NCI-H2196 treated with DMSO at 0.1 percent for 48 hours (cell line): Measurements from ENCODE around the gene KRTAP19-8.

ENCODE experiments used
- DNase-seq: peaks from one replicate; lab custom pipeline; 2025; ENCODE audit not compliant: unreplicated experiment; lab: John Stamatoyannopoulos, UW

The KRTAP19-8 gene, protein sequence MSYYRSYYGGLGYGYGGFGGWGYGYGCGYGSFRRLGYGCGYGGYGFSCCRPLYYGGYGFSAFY

DNA sequence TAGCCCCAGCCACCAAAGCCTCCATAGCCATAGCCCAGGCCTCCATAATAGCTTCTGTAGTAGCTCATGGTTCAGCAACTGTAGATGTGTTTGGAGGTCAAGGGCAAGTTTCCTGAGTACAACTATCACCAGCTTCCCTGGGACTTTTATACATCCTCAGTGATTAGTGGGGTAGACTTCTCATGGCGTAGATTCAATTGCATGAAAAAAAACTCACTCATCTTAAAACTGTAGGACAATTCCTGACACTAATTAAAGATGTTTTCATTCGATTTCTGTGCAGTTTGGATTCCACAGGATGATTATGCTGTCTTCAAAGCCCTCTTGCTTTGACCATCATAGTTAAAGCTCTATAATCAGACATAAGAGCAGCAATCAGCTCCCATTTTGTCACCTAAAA is at the start of gene KRTAP19-8:
Gene KRTAP19-8, minus strand, starts transcription at position 101 of the 400 bp plus-strand sequence. Its CDS starts 33 bp downstream, at position 68.
- DNase-seq: no peak

DNA sequence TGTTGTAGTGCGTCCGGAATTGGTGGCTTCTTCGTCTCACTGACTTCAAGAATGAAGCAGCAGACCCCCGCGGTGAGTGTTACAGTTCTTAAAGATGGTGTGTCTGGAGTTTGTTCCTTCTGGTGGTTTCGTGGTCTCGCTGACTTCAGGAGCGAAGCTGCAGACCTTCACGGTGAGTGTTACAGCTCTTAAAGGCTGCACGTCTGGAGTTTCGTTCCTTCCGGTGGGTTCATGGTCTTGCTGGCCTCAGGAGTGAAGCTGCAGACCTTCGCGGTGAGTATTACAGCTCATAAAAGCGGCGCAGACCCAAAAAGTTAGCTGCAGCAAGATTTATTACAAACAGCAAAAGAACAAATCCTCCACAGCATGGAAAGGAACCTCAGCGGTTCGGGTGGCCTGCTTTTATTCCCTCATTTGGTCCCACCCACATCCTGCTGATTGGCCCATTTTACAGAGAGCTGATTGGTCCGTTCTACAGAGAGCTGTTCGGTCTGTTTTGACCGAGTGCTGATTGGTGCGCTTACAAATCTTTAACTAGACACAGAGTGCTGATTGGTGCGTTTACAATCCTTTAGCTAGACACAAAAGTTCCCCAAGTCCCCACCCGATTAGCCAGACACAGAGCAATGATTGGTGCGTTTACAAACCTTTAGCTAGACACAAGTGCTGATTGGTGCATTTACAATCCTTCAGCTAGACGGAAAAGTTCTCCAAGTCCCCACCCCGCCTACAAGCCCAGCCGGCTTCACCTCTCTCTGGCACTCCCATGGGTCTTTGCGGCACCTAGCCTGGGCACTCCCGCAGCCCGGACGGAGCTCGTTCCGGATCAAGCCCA is 49.6 kb upstream of the KRTAP19-8 start:
- no peak for DNase-seq

DNA sequence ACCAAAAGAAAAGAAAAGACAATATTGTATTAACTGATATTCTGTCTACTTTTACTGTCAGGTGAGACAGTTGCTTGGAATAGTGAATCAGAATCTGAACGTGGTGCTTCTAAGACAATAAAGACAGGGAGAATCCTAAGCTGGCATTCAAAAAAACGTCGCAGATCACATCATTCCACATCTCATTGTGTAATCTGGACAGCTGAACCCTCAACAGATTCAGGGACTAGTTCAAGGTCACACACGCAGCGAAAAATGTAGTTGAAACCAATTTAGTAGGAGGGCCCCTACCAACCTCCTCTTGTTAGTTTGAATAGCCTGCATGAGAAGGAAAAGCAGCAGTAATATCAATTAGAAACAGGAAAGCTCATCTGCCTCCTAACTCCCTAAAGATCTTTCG is 46.4 kb upstream of the KRTAP19-8 start:
- DNase-seq: no peak

DNA sequence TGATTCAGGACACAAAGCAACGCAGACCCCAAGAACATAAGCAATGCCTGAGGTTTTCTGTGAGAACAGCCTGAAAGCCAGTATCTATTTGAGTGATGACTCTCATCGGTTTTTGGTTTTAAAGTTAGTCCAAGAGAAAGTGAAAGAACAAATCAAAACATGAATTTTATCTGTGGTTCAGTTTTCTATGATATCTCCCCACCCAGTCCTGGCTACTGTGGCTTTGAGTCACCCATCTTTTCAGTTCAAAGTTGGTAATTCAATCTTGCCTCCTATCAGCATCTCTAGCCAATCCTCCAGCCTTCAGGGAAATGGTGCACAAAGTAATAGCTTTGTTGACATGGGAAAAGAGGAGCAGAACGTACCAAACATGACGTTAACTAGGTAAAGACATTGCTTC is 40.5 kb upstream of the KRTAP19-8 start:
- DNase-seq: no peak

DNA sequence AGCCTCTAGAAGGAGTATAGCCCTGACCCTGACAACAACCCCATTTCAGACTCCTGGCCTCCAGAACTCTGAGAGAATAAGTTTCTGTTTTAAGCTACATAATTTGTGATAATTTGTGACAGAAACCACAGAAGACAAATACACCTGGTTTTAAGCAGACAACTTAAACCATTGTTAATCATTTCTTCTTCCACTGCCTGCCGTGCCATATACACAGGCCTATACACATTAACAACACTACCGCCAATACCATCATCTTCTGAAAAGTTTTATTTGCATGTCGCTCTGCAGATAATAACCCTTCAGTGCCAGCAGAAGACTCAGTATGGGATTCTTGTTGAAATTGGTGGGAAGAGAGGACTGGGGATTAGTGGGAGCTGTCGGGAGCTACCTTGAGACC is 39.9 kb upstream of the KRTAP19-8 start:
- DNase-seq: no peak

DNA sequence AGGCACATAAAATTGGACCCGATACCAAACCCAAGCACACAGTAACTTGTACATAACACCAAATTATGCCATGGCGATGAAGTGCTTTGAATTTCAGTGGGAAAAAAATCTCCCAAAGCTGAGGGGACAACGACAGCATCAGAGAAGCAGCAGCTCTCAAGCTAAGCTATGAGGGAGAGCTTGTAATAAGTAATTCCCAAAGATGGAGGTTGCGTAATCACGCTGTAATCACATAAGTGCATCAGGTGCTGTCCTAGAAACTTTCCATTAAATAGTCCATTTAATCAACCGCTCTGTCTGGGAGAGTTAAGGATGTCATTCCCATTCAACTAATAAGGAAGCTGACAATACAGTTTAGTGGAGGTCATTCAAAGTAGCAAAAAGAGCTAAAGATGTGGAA is 37.6 kb upstream of the KRTAP19-8 start:
- DNase-seq: no peak

DNA sequence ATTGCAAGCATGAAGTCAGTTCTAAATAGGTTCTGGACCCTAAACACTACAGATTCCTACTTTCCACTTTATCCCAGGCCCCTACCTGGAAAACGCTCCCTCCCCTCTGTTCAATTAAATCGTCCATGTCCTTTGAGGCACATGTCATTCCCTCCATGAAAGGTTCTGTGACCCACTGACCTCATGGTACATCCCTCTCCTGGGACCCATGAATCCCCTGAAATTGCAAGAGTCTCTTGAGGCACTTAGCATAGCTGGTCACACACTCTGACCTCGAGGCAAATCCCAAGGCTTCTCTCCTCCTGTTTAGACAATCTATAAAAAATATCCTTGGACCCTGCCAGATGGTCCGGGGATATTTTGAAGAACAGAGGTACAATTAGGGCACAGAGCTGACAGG is 34.3 kb upstream of the KRTAP19-8 start:
- no peak for DNase-seq

DNA sequence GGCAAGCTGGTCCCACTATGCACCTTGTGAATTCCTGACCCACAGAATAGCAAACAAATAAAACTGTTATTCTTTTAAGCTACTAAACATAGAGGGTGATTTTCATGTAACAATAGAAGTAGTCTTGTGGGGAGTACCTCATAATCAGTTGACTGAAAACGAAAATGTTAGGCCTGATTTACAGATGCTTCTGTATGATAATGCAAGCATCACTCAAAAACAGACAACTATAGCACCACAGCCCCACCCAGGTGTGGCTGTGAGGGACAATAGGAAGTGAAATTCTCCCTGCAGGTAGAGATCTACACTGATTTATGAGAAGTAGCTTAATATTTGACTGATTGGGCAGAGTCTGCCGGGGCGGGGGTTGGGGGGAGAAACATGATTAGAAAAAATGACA is 26.5 kb upstream of the KRTAP19-8 start:
- no peak for DNase-seq

DNA sequence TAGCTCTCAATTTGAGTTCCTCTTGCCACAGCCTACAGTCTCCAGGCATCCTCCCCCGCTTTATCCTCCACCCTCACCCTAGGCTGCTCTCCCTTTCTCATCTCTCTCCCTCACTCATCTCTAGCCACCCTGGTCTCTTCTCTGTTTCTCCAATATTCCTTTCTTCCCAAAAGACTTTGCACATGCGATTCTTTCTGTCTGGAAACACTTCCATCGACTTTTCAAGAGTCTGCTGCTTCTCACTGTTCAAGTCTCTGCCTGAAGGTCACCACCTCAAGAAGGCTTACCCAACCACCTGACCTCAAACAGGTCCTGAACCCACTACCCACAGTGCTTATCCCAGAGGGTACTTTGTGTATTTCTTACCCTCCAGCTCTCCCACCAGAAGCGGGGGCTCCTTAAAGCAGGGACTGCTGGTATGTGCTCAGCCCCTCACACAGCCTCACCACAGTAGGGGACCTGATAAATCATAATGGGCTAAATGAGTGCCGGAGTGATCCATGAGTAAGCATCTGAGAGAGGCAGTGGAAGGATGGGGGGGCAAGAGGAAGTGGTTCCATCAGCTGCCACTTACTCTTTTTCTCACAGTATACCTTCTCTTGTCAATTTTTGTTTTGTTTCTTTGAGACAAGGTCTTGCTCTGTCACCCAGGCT is 14.3 kb upstream of the KRTAP19-8 start:
- DNase-seq: no peak

DNA sequence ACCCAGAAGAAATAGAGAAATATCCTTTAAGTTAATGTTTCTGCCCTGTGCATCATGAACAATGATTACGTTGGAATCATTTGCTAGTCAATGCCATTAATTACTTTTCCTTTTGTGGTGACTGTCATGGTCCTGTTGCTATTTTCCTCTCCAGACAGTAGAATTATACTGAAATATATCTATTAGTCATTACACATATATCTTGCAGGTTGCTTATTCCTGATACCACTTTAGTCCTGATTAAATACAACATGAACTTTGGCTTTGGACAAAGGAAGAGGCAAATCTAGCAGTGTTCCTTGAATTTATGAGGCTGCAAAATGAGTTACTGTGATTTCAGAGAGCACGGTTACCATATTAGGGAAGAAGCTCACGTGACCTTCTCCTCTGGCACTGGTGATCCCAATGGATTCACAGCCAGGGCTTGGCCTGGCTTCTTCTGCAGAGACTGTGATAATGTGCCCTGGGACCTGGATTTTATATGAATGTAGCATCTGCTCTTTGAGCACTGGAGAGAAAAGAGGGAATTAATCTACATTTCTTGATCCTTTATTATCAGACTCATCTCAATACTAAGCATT is 12.4 kb upstream of the KRTAP19-8 start:
- DNase-seq: no peak

DNA sequence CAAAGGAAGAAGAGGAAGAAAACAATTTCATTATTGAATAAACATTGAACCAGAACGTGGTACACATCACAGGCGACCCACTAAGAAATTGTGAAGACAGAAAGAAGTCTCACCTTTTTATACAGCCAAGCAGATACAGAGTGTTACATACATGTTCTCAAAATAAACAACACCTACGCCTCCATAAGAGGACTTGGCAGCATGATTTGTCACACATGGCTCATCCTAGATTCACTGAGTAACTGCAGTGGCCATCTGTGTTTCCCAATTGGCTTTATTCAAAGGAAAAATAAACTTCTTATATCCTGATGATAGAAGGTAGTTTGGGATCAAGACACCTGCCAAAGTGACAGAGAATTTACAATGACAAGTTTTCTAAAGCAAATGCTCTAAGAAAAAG is 7.6 kb upstream of the KRTAP19-8 start:
- no peak for DNase-seq

DNA sequence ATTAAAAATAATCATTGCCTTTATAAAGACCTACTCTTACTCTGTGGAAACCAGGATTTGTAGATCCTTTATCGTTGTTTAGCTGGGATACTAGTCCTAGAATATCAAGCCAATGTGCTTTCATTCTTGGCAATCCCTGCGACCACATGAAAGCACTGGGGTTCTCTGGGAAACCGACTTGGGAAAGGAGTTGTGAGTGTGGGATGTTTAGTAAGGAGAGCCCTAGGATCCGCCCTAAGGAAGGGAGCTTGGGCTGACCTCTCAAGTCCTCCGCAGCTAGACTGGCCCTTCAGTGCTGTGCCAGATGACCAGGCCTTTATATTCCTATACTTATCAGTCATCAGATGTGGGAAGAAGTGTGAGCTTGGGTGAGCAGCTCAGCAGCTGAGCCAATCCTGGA is 5.2 kb upstream of the KRTAP19-8 start:
- DNase-seq: no peak

DNA sequence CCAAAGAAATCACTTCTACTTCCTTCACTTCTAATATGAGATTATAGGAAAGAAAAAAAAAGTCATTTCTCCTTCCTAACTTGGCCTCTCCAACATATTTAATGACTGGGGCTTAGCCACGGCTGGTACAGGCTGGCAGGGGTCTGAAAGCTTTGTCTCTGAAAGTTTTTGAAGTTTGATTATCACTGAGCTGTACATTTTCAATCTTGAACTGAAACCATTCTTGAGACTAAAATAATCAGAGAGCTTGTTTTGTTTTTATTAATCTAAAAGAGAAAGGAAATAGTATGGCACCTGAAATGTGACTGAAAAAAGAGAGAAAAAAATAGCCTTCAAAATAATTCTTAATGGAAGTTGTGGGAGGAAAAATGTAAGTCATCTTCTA is 3.8 kb upstream of the KRTAP19-8 start:
- DNase-seq: no peak

DNA sequence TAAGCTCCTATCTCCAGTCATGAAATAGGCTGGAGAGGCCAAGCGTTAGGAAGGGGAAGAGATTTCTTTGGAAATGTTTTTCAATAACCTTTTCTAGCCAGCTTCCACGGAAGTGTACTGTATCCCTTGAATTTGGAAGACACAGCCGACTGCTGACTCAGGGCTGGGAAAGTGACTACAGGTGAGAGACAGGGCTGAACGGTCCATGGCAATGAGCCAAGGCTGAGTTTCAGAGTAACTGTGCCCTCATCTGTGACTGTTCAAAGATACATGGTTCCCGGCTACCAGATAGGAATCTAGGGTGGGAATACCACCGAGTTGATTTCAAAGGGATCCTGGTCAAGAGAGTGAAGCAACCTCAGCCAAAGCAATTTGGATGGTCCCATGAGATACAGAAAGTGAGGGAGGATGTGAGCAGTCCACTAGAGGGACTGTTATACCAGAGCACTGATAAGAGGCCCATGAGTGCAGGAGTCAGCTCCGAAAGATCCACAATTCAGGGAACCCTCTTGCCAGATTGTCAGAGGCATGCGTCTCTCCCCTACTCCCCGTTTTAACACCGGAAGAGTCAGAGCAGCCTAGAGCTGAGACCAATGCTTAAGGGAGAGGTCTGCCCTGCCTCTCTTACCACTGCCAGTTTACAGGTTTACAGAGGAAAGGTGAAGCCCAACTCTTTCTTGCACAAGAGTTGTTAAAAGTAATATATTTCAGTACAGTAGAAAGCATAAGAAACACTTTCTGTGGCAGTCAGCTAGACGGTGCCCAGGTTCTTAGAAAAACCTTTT is 3.2 kb upstream of the KRTAP19-8 start:
- no peak for DNase-seq

DNA sequence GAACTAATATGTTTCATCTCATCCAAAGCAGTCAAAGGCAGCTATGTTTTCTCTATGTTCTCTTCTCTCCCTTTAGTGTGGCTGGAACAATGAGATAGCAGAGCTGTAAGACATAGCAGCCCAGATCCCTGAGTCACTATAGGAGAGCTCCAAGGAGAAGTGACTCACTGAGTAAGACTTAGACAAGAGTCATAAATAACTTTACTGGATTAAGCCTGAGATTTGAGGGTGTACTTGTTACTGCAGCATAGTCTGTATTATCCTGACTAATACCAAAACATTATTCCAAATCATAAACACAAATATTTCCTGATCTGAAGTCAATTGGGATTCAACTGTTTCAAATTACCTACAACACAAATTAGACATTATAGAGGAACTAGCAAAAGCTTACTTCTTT is 3.9 kb downstream of the KRTAP19-8 start:
- DNase-seq: no peak

DNA sequence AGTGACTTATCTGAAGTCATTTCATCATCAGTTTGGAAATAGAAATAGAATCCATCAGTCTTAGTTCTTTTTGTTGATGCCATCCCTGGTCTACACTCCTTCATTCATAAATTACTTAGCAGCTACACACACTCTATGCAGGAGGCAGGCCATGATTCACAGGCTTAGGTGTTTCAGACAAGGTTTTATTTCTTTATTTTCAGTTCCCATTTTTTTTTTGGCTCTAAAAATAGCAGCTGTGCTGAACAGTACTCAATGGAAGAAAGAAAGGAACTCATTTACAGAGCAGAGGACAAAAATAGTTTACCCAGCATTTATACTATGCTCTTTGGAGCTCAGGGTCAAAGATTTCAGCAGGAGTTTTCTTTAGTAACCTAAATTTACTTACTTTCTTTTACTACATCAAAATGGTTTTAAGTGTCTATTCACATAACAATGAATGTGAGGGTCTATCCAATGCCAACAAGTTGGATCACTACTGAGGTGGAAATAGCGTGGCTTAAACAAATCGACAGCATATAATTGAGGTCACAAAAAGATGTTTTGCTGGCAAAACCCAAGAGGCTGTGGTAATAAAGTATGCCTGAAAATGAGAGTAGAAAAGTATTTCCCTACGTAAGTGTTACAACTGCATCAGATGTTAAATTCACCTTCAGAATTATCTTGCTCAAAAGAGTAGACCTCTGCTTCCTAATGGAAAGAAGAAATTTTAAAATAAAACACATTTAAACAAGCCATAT is 7.7 kb downstream of the KRTAP19-8 start:
- DNase-seq: no peak

DNA sequence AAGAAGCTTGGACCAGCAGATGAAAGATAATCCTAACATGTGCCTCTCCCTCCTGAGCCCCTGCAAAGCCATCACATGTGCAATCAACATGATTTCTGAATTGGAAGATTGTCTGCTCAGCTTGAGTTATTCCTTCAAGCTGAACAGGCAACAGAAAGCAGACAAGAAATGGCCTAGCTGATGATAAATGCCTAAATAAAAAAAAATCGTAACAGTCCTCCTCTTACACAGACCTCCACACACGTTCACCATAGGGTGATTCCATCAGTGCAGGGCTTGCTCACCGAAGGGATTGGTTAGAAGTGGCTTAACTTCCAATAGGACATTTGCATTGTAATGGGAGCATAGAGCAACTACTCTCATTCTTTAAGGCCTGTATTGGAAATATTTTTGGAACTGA is 14.6 kb downstream of the KRTAP19-8 start:
- DNase-seq: no peak

DNA sequence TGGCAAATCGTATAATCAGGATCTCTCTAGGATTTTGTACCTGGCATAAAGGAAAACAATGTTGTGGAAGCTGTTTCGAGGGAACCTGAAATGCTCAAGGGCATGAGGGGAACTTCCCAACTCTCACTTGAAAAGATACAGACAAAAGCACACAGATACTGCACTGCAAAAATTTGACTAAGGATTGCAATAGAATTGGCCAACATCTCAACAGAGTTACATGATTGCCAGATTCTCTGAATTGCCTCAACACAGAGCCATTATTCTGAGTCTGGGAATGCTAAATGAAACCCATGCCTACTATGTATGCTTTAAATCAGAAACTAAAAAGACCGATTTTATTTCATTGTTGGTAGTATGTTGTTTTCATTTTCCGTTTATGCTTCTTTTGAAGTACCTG is 16.0 kb downstream of the KRTAP19-8 start:
- DNase-seq: no peak

DNA sequence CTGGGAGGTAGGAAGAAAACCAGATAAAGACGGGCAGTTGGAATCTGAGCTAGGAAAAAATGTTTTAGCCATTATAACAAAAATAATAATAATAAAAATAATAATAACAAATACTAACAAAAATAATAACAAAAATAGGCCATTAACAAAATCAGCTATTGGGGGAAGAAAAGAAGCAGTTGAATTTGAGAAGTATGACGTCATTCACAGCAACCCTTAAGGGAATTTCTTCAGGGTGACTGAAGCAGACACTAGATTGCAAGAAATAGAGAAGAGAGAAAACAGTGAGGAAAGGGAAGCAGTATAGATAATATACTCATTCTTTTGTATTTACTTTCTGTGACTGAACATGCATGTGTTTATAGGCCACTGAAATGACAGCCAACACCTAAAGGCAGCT is 20.0 kb downstream of the KRTAP19-8 start:
- DNase-seq: no peak

DNA sequence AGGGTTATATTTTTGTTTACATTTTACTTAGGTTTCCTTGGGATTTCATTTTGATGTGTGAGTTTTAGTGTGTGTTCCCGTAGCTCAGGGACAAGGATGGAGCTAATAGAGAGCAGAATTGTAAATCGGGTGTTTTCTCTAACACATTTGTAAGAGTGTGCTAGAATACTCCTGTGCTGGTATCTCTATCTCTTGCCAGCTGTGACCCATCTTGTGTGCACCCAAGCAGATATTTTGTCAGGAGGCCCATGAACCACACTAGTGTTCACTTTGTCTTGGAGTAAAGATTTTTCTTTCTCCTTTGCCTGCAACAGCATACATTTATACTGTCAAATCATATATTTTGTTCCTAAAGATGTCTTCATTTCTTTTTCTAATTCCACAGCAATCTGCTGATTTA is 23.4 kb downstream of the KRTAP19-8 start:
- no peak for DNase-seq
